Type B pancreatic cell (in vitro differentiated cells): ENCODE data around the gene SLC26A3. TPM values are rescaled to one million over a fixed set of nuclear protein-coding genes. Genes with fewer than 3 reads are reported as not detected.

Experiments used
- DNase-seq: peaks from one replicate; pipeline ENCODE4 v3.0.0; 2021; ENCODE audit warnings: mixed read lengths; ENCODE audit not compliant: unreplicated experiment; ENCODE audit errors: extremely low spot score
- H3K27ac Mint-ChIP-seq: 2 replicates; pipeline ENCODE4 v1.8.0; 2021; ENCODE audit warnings: mild to moderate bottlenecking, mixed read lengths
- H3K27me3 Mint-ChIP-seq: 2 replicates; pipeline ENCODE4 v1.8.0; 2021; ENCODE audit warnings: mixed read lengths
- H3K36me3 Mint-ChIP-seq: 2 replicates; pipeline ENCODE4 v1.8.0; 2021; ENCODE audit warnings: mixed read lengths
- H3K4me1 Mint-ChIP-seq: one replicate; pipeline ENCODE4 v1.8.0; 2021; ENCODE audit warnings: mixed read lengths; ENCODE audit not compliant: unreplicated experiment
- H3K4me3 Mint-ChIP-seq: 2 replicates; pipeline ENCODE4 v1.8.0; 2021; ENCODE audit warnings: mild to moderate bottlenecking, mixed read lengths
- H3K9me3 Mint-ChIP-seq: 2 replicates; pipeline ENCODE4 v1.8.0; 2021; ENCODE audit warnings: mixed read lengths
- total RNA-seq: library from RNA; stranded (reverse); gene quantifications from 2 replicates; pipeline ENCODE4 v1.2.1, GENCODE V29; 2021; ENCODE audit warnings: low replicate concordance
- TF ChIP-seq, protein P1 (sequence below): fragments of 200-600 bp; sonication (generic); conservative IDR thresholded peaks from 2 replicates; pipeline ENCODE4 v1.5.0; 2021; ENCODE audit warnings: antibody characterized with exemption, mild to moderate bottlenecking

Gene SLC26A3
- total RNA-seq, 1 donor from 2014 or later: 4.7 TPM

DNA sequence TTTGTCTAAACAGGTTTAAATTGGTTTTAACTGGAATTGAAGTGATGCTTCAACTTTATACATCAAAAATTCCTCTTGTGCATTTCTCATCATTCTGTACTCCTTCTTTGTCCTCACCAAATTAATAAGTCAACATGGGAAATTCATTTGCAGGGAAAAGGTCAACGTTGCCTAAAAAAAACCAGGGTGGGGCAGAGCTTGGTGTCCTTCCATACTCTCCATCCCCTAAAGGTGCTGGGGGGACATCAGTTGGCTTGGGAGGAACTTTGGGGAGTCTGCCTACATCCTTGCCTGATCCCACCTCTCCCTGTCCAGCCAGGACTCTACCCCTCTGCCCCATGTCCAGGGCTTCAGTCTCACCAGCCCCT is 34.1 kb upstream of the SLC26A3 start:
- peaks cover 26% of the 10 kb centered on the region for H3K27me3 Mint-ChIP-seq
- TF ChIP-seq, protein P1, sequence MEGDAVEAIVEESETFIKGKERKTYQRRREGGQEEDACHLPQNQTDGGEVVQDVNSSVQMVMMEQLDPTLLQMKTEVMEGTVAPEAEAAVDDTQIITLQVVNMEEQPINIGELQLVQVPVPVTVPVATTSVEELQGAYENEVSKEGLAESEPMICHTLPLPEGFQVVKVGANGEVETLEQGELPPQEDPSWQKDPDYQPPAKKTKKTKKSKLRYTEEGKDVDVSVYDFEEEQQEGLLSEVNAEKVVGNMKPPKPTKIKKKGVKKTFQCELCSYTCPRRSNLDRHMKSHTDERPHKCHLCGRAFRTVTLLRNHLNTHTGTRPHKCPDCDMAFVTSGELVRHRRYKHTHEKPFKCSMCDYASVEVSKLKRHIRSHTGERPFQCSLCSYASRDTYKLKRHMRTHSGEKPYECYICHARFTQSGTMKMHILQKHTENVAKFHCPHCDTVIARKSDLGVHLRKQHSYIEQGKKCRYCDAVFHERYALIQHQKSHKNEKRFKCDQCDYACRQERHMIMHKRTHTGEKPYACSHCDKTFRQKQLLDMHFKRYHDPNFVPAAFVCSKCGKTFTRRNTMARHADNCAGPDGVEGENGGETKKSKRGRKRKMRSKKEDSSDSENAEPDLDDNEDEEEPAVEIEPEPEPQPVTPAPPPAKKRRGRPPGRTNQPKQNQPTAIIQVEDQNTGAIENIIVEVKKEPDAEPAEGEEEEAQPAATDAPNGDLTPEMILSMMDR: no peak
- no peak overlapping the region for H3K4me3 Mint-ChIP-seq
- no peaks in the 10 kb centered on the region for H3K4me1 Mint-ChIP-seq
- no peak overlapping the region for H3K27ac Mint-ChIP-seq
- H3K36me3 Mint-ChIP-seq: no peaks in the 10 kb centered on the region
- DNase-seq: no peak
- H3K9me3 Mint-ChIP-seq: peaks cover 5% of the 10 kb centered on the region

DNA sequence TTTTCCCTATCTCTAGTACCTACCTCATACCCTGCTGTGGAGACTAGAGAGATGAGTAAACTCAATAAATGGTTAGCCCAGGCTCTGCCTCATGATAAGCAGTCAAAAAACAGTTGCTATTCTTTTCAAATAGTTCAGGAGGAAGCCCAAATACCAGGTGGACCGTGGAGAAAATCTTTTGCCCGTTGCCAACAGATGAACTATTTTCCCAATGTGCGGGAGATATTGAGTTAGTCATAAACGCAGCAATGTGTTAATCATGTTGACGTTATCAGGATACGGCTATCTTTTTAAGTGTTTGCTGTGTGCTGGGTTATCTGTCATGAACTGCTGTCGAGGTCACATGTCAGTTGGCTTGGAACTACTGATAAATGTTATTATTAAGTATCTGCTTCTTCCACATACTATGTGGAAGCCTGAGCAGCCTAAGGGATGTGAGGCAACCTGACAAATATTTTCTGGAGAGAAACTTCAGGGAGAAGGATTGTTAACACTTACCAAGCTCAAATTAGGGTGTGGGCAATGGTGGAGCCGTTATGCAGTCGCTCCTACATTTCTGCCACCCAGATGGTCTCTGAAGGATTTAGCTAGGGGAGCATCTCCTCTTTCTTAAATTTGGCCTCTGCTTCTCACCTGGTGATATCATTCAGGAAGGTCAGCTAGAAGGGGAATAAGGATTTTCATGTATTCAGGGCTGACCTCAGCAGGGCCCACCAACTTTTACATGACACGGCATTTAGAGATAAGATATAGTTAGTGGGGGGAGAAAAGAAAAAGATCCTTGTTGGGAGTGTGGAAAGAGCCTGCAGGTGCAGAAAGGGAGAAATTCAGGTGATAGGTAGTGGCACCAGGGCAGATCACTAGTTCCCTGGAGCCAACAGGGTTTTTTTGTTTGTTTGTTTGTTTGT is 33.5 kb upstream of the SLC26A3 start:
- TF ChIP-seq, protein P1: no peak
- peaks cover 5% of the 10 kb centered on the region for H3K9me3 Mint-ChIP-seq
- DNase-seq: no peak
- H3K27ac Mint-ChIP-seq: no peak overlapping the region
- no peaks in the 10 kb centered on the region for H3K36me3 Mint-ChIP-seq
- peaks cover 26% of the 10 kb centered on the region for H3K27me3 Mint-ChIP-seq
- H3K4me3 Mint-ChIP-seq: no peak overlapping the region
- no peaks in the 10 kb centered on the region for H3K4me1 Mint-ChIP-seq

DNA sequence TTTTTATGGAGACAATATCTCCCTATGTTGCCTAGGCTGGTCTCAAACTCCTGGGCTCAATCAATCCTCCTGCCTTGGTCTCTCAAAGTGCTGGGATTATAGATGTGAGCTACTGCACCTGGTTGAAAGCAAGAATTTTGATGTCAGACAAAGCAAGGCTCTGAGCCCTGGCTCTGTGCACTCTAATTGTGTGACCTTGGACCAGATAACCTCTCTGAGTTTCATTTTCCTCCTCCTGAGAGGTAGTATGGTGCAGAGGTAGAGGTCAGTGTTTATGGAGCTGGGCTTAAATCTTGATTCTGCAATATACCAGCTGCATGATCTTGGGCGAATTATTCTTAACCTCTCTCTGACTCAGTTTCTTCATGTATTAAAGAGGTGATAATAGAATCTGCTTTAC is 31.4 kb upstream of the SLC26A3 start:
- no peak for DNase-seq
- Mint-ChIP-seq H3K4me3 (no peak overlapping the region), H3K27me3 (peaks cover 25% of the 10 kb centered on the region), H3K9me3 (no peaks in the 10 kb centered on the region), H3K36me3 (no peaks in the 10 kb centered on the region), H3K4me1 (no peaks in the 10 kb centered on the region), H3K27ac (no peak overlapping the region)
- TF ChIP-seq, protein P1: no peak

DNA sequence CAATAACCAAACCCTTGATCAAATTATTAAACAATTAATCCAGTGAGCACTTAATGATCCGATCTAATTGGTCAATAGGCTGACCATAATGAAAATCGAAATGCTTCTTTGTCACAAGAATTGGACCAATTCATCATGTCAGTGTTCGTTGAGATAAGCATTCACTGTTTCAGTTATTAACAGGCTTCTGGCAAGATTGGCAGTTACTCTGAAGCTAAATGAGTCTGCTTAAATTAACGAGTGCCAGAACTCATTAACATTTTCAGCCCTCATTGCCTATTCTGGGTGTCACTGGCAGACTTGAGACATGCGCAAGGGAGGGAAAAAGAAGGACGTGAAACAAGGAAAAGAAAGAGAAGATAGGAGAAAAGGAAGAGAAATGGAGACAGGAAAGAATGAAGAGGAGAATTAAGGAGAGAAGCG is 30.7 kb upstream of the SLC26A3 start:
- TF ChIP-seq, protein P1: no peak
- Mint-ChIP-seq H3K27ac (no peak overlapping the region), H3K4me1 (no peaks in the 10 kb centered on the region), H3K9me3 (no peaks in the 10 kb centered on the region), H3K27me3 (peaks cover 27% of the 10 kb centered on the region), H3K36me3 (no peaks in the 10 kb centered on the region), H3K4me3 (no peak overlapping the region)
- no peak for DNase-seq

DNA sequence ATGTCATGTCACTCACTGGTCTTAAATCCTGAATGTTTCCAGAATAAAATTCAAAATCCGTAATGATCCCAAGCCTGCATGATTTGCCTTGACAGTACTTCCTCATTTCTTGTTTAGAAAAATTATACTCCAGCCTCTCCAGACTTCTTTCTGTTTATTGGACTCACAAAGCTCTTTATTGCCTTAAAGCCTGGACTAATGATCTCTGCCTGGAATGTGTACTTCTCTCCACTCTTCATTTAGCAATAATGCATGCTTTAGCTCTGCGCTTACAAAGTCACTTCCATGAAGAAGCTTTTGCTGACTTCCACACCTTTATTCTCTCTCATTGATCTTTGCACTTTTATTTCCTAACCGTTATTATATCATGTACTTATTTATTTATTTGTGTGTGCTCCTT is 27.4 kb upstream of the SLC26A3 start:
- DNase-seq: no peak
- no peaks in the 10 kb centered on the region for H3K9me3 Mint-ChIP-seq
- no peaks in the 10 kb centered on the region for H3K4me1 Mint-ChIP-seq
- TF ChIP-seq, protein P1: no peak
- no peak overlapping the region for H3K4me3 Mint-ChIP-seq
- H3K27me3 Mint-ChIP-seq: peaks cover 20% of the 10 kb centered on the region
- H3K27ac Mint-ChIP-seq: no peak overlapping the region
- no peaks in the 10 kb centered on the region for H3K36me3 Mint-ChIP-seq
